SK-N-SH treated with all-trans-retinoic acid at 6 μM for 48 hours (cell line): Measurements from ENCODE around the gene CCM2.

ENCODE experiments used
- ATAC-seq: fragments of 200-7000 bp; cut with Tn5 transposase; 3 replicates; pipeline ENCODE4 v1.9.1; 2020; ENCODE audit warnings: mild to moderate bottlenecking, moderate library complexity
- ARNTL ChIP-seq: fragments of 450-650 bp; formaldehyde crosslinking; IDR thresholded peaks from 2 replicates; pipeline ENCODE4 v1.5.0; 2020; ENCODE audit warnings: low read depth, mild to moderate bottlenecking, moderate library complexity, borderline replicate concordance
- BACH2 ChIP-seq: fragments of 250-450 bp; sonication (Bioruptor Pico); IDR thresholded peaks from 2 replicates; pipeline ENCODE4 v1.9.0; 2021; ENCODE audit warnings: mild to moderate bottlenecking, borderline replicate concordance
- CSDC2 ChIP-seq: fragments of 250-450 bp; sonication (Bioruptor Pico); IDR thresholded peaks from 2 replicates; pipeline ENCODE4 v1.5.0; 2020; ENCODE audit warnings: mild to moderate bottlenecking, moderate library complexity
- ESRRG ChIP-seq: fragments of 250-450 bp; sonication (Bioruptor Pico); IDR thresholded peaks from 2 replicates; pipeline ENCODE4 v1.6.1; 2021; ENCODE audit warnings: mild to moderate bottlenecking
- GLIS3 ChIP-seq: fragments of 250-450 bp; sonication (Bioruptor Pico); IDR thresholded peaks from 2 replicates; pipeline ENCODE4 v1.5.0; 2020; ENCODE audit warnings: mild to moderate bottlenecking, moderate library complexity
- ISL1 ChIP-seq: fragments of 250-450 bp; sonication (Bioruptor Pico); IDR thresholded peaks from 2 replicates; pipeline ENCODE4 v2.1.2; 2022; ENCODE audit warnings: mild to moderate bottlenecking, moderate library complexity
- OSR1 ChIP-seq: fragments of 250-450 bp; sonication (Bioruptor Pico); IDR thresholded peaks from 2 replicates; pipeline ENCODE4 v1.8.0; 2022; ENCODE audit warnings: moderate library complexity, mild to moderate bottlenecking, inconsistent platforms
- PPARA ChIP-seq: fragments of 250-450 bp; sonication (Bioruptor Pico); IDR thresholded peaks from 2 replicates; pipeline ENCODE4 v1.5.0; 2020; ENCODE audit warnings: mild to moderate bottlenecking, borderline replicate concordance
- RARB ChIP-seq: fragments of 250-450 bp; sonication (Bioruptor Pico); IDR thresholded peaks from 2 replicates; pipeline ENCODE4 v1.8.0; 2021; ENCODE audit warnings: mild to moderate bottlenecking, moderate library complexity
- SNAI2 ChIP-seq: fragments of 250-450 bp; sonication (Bioruptor Pico); IDR thresholded peaks from 2 replicates; pipeline ENCODE4 v1.5.0; 2020; ENCODE audit warnings: mild to moderate bottlenecking, moderate library complexity
- TCF4 ChIP-seq: fragments of 250-450 bp; sonication (Bioruptor Pico); IDR thresholded peaks from 2 replicates; pipeline ENCODE4 v1.8.0; 2021; ENCODE audit warnings: mild to moderate bottlenecking, moderate library complexity, borderline replicate concordance
- TOX ChIP-seq: fragments of 250-450 bp; sonication (Bioruptor Pico); IDR thresholded peaks from 2 replicates; pipeline ENCODE4 v1.8.0; 2021; ENCODE audit warnings: mild to moderate bottlenecking, moderate library complexity, borderline replicate concordance
- ZC3H10 ChIP-seq: fragments of 250-450 bp; sonication (Bioruptor Pico); IDR thresholded peaks from 2 replicates; pipeline ENCODE4 v1.5.1; 2021; ENCODE audit warnings: mild to moderate bottlenecking, moderate library complexity
- ZFP3 ChIP-seq: fragments of 250-450 bp; sonication (Bioruptor Pico); IDR thresholded peaks from 2 replicates; pipeline ENCODE4 v1.5.0; 2020; ENCODE audit warnings: mild to moderate bottlenecking, moderate library complexity
- ZFP30 ChIP-seq: fragments of 450-650 bp; formaldehyde crosslinking; IDR thresholded peaks from 2 replicates; pipeline ENCODE4 v1.5.0; 2022; ENCODE audit warnings: mild to moderate bottlenecking, moderate library complexity
- ZNF565 ChIP-seq: fragments of 450-650 bp; formaldehyde crosslinking; conservative IDR thresholded peaks from 2 replicates; pipeline ENCODE4 v1.5.0; 2020; ENCODE audit warnings: low read depth, mild to moderate bottlenecking, moderate library complexity
- ZNF70 ChIP-seq: fragments of 450-650 bp; formaldehyde crosslinking; IDR thresholded peaks from 2 replicates; pipeline ENCODE4 v1.5.0; 2020; ENCODE audit warnings: mild to moderate bottlenecking, moderate library complexity
- ZNF8 ChIP-seq: fragments of 450-650 bp; formaldehyde crosslinking; IDR thresholded peaks from 2 replicates; pipeline ENCODE4 v1.5.0; 2020; ENCODE audit warnings: mild to moderate bottlenecking, moderate library complexity
- TF ChIP-seq, protein P1 (sequence below): fragments of 250-450 bp; sonication (Bioruptor Pico); IDR thresholded peaks from 2 replicates; pipeline ENCODE4 v1.8.0; 2021; ENCODE audit warnings: low read depth, mild to moderate bottlenecking, moderate library complexity, borderline replicate concordance
- TF ChIP-seq, protein P2 (sequence below): fragments of 250-450 bp; sonication (Bioruptor Pico); IDR thresholded peaks from 2 replicates; pipeline ENCODE4 v1.5.1; 2020; ENCODE audit warnings: low read depth, mild to moderate bottlenecking, moderate library complexity
- TF ChIP-seq, protein P3 (sequence below): fragments of 250-450 bp; sonication (Bioruptor Pico); IDR thresholded peaks from 2 replicates; pipeline ENCODE4 v1.5.0; 2020; ENCODE audit warnings: mild to moderate bottlenecking, moderate library complexity
- TF ChIP-seq, protein P4 (sequence below): fragments of 250-450 bp; sonication (Bioruptor Pico); IDR thresholded peaks from 2 replicates; pipeline ENCODE4 v1.5.1; 2021; ENCODE audit warnings: mild to moderate bottlenecking, moderate library complexity
- TF ChIP-seq, protein P5 (sequence below): fragments of 250-450 bp; sonication (Bioruptor Pico); IDR thresholded peaks from 2 replicates; pipeline ENCODE4 v1.8.0; 2020; ENCODE audit warnings: mild to moderate bottlenecking, moderate library complexity, borderline replicate concordance

CCM2 gene

DNA sequence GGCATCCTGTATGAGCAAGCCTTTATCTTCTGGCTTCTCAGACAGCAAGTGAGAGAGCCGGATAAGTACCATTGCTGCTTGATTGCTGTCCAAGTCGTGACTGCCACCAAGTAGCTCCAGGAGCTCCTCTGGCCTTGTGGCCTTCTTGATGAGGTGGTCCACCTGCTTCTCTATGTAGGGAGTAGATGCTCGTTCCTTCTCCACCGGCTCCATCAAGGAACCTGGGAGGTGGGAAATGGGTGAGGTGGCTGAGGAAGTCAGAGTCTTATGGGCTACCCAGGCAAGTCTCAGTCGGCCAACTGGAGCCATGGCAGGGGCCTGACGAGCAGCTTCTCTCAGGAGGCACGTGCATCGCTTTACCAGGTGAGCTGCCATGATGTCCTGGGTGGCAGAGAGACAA, 108.9 kb downstream of the CCM2 start:
- TF ChIP-seq, protein P1, sequence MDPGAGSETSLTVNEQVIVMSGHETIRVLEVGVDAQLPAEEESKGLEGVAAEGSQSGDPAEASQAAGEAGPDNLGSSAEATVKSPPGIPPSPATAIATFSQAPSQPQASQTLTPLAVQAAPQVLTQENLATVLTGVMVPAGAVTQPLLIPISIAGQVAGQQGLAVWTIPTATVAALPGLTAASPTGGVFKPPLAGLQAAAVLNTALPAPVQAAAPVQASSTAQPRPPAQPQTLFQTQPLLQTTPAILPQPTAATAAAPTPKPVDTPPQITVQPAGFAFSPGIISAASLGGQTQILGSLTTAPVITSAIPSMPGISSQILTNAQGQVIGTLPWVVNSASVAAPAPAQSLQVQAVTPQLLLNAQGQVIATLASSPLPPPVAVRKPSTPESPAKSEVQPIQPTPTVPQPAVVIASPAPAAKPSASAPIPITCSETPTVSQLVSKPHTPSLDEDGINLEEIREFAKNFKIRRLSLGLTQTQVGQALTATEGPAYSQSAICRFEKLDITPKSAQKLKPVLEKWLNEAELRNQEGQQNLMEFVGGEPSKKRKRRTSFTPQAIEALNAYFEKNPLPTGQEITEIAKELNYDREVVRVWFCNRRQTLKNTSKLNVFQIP (CRISPR knock-in tag), result no peak
- TF ChIP-seq, protein P2, sequence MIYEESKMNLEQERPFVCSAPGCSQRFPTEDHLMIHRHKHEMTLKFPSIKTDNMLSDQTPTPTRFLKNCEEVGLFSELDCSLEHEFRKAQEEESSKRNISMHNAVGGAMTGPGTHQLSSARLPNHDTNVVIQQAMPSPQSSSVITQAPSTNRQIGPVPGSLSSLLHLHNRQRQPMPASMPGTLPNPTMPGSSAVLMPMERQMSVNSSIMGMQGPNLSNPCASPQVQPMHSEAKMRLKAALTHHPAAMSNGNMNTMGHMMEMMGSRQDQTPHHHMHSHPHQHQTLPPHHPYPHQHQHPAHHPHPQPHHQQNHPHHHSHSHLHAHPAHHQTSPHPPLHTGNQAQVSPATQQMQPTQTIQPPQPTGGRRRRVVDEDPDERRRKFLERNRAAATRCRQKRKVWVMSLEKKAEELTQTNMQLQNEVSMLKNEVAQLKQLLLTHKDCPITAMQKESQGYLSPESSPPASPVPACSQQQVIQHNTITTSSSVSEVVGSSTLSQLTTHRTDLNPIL, result no peak
- TF ChIP-seq ESRRG (CRISPR knock-in tag), result no peak
- no peak for TF ChIP-seq BACH2 (CRISPR knock-in tag)
- TF ChIP-seq, protein P3, sequence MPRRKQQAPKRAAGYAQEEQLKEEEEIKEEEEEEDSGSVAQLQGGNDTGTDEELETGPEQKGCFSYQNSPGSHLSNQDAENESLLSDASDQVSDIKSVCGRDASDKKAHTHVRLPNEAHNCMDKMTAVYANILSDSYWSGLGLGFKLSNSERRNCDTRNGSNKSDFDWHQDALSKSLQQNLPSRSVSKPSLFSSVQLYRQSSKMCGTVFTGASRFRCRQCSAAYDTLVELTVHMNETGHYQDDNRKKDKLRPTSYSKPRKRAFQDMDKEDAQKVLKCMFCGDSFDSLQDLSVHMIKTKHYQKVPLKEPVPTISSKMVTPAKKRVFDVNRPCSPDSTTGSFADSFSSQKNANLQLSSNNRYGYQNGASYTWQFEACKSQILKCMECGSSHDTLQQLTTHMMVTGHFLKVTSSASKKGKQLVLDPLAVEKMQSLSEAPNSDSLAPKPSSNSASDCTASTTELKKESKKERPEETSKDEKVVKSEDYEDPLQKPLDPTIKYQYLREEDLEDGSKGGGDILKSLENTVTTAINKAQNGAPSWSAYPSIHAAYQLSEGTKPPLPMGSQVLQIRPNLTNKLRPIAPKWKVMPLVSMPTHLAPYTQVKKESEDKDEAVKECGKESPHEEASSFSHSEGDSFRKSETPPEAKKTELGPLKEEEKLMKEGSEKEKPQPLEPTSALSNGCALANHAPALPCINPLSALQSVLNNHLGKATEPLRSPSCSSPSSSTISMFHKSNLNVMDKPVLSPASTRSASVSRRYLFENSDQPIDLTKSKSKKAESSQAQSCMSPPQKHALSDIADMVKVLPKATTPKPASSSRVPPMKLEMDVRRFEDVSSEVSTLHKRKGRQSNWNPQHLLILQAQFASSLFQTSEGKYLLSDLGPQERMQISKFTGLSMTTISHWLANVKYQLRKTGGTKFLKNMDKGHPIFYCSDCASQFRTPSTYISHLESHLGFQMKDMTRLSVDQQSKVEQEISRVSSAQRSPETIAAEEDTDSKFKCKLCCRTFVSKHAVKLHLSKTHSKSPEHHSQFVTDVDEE (CRISPR knock-in tag), result no peak
- TF ChIP-seq ZFP30, result no peak
- TF ChIP-seq RARB, result no peak
- TF ChIP-seq, all 23 proteins: peak for 0
- no peak for ATAC-seq

DNA sequence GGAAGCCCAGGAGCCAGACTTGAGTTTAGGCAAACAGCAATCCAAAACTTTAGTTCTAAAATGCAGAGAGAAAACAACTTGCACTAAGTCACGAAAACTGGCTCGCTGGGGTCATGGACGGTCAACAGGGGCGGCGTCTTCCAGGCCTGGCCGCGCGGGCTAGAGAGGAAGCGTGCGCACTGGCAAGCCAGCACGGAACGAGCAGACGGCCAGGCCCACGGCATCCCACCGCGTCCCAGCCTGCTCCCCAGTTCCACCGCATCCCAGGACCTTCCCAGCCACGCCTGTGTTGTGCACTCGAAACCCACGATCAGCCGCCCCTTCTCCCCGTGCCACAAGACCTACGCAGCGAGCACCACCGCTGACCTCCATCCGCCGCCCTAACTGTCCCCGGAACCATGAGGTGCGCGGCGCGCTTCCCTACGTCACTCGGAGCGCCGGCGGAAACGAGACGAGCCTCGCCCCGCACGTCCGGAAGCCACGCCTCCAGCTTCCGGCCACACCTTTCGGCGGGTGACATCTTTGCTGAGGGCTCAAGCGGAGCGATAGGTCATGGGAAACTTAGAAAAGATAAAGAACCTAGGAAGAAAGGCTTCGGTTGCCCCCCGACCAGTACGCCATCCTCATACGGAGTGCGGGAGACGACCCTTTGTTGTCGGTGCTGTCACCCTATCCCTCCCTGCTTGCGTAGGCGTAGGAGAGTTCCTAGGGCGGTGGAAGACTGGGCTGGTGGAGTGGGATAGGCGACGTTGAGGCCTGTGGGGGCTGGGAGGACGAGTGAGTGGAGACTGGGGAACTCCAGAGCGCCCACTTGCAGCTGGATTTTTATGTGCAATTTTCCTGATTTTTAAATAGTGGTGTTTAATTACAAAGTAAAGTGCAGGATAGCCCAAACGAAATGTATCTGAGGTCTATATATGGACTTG, 111.6 kb downstream of the CCM2 start, which contains the start of gene TBRG4:
Gene TBRG4, minus strand, starts transcription at position 400 of the 926 bp plus-strand sequence. CDS start 2,460 bp downstream, outside the sequence.
- peak; percentile 95 for ATAC-seq
- TF ChIP-seq PPARA (CRISPR knock-in tag) (no peak), OSR1 (CRISPR knock-in tag) (no peak), TOX (CRISPR knock-in tag) (no peak; the same call in 1 of the 2 replicates), RARB (no peak), ZNF8 (CRISPR knock-in tag) (peak; percentile 54; the same call in 1 of the 2 replicates), ZFP30 (peak; percentile 33; the same call in 1 of the 2 replicates), SNAI2 (CRISPR knock-in tag) (no peak), ZFP3 (CRISPR knock-in tag) (no peak; the same call in 1 of the 2 replicates), TCF4 (CRISPR knock-in tag) (0 out of 2 replicates have a peak, but pooled peaks have one; percentile 29), BACH2 (CRISPR knock-in tag) (no peak), ZNF70 (peak; percentile 45; the same call in 1 of the 2 replicates), CSDC2 (no peak), GLIS3 (peak; percentile 59; the same call in 1 of the 2 replicates), ISL1 (CRISPR knock-in tag) (no peak), ZC3H10 (CRISPR knock-in tag) (no peak), ZNF565 (CRISPR knock-in tag) (no peak), ARNTL (CRISPR knock-in tag) (no peak)
- TF ChIP-seq, protein P4, sequence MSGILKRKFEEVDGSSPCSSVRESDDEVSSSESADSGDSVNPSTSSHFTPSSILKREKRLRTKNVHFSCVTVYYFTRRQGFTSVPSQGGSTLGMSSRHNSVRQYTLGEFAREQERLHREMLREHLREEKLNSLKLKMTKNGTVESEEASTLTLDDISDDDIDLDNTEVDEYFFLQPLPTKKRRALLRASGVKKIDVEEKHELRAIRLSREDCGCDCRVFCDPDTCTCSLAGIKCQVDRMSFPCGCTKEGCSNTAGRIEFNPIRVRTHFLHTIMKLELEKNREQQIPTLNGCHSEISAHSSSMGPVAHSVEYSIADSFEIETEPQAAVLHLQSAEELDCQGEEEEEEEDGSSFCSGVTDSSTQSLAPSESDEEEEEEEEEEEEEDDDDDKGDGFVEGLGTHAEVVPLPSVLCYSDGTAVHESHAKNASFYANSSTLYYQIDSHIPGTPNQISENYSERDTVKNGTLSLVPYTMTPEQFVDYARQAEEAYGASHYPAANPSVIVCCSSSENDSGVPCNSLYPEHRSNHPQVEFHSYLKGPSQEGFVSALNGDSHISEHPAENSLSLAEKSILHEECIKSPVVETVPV (CRISPR knock-in tag), result no peak; the same call in 1 of the 2 replicates
- TF ChIP-seq, protein P5, sequence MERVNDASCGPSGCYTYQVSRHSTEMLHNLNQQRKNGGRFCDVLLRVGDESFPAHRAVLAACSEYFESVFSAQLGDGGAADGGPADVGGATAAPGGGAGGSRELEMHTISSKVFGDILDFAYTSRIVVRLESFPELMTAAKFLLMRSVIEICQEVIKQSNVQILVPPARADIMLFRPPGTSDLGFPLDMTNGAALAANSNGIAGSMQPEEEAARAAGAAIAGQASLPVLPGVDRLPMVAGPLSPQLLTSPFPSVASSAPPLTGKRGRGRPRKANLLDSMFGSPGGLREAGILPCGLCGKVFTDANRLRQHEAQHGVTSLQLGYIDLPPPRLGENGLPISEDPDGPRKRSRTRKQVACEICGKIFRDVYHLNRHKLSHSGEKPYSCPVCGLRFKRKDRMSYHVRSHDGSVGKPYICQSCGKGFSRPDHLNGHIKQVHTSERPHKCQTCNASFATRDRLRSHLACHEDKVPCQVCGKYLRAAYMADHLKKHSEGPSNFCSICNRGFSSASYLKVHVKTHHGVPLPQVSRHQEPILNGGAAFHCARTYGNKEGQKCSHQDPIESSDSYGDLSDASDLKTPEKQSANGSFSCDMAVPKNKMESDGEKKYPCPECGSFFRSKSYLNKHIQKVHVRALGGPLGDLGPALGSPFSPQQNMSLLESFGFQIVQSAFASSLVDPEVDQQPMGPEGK (CRISPR knock-in tag), result peak; percentile 16; the same call in 1 of the 2 replicates
- TF ChIP-seq, protein P3 (CRISPR knock-in tag), result no peak
- TF ChIP-seq, protein P1 (CRISPR knock-in tag), result no peak
